ENCODE data around the gene FOXS1.

The FOXS1 gene

DNA sequence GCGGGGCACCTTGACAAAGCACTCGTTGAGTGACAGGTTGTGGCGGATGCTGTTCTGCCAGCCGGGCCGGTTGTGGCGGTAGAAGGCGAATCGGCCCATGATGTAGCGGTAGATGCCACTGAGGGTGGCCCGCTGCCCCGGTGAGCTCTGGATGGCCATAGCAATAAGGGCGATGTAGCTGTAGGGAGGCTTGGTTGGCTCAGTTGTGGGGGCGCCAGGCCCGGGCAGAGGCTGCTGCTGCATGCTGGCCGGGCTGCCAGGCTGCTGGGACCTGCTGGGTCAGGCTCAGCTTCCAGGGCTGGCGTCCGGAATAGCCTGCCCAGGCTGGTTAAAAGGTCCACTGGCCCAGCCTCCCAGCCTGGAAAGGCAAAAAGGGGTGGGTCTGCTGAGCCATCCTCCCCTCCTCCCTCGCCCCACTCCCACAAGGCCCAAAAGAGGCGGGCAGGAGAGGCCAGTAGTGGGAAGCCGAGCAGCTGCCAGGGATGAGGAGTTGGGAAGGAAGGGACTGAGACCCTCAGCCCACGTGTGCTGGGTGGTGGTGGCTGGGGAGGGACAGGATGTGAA, at the start of gene FOXS1:
FOXS1 (minus strand) TSS at position 305 of the 564 bp plus-strand sequence; CDS start at position 243, 62 bp downstream.
- FAIRE-seq: no peak

GRCh38 chr20:31890646-31891045, 45.2 kb upstream of the FOXS1 start:
- no peak for FAIRE-seq

DNA sequence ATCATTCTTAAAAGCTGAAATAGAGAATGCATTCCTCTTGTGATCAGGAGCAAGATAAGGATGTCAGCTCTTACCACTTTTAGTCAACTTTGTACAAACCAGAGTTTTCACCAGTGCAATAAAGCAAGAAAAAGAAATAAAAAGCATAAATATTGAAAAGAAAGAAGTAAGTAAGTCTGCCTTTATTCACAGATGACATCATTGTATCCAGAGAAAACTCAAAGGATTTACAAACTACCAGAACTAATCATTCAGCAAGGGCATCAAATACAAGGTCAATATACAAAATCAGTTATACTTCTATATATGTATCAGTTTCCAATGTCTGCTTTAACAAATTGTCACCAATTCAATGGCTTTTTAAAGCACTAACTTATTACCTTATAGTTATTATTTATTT, 38.4 kb upstream of the FOXS1 start:
- no peak for FAIRE-seq

- FAIRE-seq: no peak
Measured at GRCh38 chr20:31881945-31882344, 36.5 kb upstream of the FOXS1 start.

- FAIRE-seq: peak; percentile 89
Measured at GRCh38 chr20:31879143-31879987, 34.0 kb upstream of the FOXS1 start.

DNA sequence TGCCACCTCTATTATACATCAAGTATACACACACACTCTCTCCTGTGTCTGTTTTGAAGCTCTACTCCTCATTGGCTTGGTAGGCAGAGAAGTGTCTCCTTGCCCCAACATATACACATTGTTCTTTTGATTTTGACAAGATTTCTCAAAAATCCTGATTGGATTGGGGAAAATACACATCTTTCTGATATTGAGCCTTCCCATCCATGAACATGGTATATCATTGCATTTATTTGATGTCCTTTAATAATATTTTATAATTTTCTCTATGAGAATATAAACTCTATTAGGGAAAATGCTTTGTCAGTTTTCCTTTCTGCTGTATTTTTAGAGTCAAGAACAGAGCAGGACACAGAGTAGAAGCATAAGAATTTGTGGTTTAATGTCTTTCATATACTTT, 32.3 kb upstream of the FOXS1 start:
- no peak for FAIRE-seq

GRCh38 chr20:31875671-31876070, 30.3 kb upstream of the FOXS1 start:
- no peak for FAIRE-seq

- no peak for FAIRE-seq
Measured at GRCh38 chr20:31872406-31872805, 27.0 kb upstream of the FOXS1 start.

DNA sequence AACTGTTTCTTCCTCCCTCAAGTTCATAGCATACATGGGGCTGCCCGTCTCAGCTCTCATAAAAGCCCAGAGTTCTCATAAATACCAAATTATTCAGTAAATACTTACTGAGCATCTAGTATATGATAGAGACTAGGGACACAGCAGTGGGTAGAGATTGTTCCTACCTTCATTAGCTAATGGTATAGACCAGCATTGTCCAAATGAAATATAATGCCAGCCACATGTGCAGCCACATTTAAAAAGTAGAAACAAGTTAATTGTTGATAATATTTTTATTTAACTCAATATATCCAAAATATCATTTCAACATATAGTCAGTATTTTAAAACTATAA, 26.2 kb upstream of the FOXS1 start:
- no peak for FAIRE-seq

DNA sequence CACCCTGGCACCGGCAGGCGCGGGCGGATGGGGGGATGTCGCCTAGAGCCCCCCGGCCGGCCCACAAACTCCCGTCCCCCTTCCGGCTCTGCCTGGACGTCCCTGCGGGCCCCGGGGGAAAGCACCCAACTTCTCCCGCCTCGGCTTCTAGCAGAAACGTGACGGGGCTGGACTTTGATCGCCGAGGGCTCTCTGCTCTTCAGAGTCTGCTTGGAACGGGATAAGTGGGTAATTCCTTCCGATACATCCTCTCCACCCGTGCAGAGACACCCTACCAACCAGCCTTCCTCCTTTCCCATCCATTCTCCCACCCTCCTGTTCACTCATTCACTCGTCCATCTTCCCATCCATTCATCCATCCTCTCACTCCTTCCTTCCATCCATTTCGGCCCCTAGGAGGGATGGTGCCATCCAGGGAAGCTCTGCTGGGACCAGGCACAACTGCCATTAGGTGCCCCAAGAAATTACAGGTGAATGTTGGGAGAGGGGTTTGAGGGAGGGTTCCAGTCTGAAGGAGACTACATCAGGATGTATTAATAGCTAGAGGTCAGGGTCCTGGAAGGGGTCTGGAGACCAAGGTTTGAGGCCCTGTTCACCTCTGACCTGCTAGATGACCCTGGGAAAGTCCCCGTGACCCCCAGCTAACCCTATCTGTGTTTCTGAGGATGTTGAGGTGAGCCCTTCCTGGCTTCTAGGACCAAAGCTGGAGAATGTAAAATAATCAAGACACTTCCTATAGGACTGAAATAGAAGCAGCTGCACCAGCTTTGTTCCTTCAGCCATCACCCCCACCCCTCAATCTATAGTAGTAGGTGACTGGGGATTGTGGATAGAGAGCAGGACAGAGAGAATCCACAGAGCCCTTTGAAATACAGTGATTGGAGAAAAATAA, 25.6 kb upstream of the FOXS1 start:
- FAIRE-seq: no peak

GRCh38 chr20:31869942-31870725, 24.7 kb upstream of the FOXS1 start, which contains the start of the genes DUSP15 and TTLL9:
DUSP15 (minus strand) TSS chr20:31870527; CDS start chr20:31870337, 190 bp downstream.
TTLL9 (plus strand) TSS chr20:31870634; CDS start chr20:31871127, 493 bp downstream.
- FAIRE-seq: no peak

GRCh38 chr20:31869673-31869941, 24.2 kb upstream of the FOXS1 start:
- no peak for FAIRE-seq

DNA sequence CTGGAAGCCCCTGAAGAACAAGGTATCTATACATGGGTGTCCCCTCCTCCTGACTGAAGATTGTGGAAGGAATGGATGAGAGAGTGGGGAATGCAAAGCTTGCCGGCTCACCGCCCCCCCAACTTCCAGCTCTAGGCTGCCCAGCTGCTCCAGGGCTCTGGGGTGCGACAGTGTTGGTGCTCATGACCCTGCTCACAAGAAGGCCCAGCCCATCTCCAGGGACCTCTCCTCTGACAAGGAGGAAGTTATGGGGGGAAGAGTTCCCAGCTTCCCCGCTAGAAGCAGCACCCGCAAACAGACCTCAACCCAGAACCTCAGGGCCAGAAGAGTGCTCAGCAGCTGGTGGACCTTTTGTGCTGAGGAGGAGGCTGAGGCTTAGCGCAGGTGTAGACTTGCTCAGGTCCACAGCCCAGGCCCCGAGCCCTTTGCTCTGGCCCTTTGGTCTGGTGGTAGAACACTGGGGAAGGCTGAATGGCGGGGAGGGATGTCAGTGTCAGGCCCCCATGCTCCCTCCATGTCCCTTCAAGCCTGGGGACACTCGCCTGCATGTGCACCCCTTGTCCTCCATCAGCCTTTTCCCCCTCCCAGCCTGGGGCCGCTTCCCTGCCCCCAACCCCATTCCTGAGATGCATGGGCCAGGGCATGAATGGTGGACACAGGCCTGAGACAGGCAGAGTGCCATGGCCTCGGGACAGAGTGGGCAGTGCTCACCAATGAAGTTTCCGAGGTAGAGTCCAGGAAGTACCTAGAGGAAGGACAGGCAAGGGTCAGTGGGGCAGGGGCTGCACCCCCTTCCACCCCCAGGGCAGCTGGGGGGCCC, 23.7 kb upstream of the FOXS1 start:
- no peak for FAIRE-seq

DNA sequence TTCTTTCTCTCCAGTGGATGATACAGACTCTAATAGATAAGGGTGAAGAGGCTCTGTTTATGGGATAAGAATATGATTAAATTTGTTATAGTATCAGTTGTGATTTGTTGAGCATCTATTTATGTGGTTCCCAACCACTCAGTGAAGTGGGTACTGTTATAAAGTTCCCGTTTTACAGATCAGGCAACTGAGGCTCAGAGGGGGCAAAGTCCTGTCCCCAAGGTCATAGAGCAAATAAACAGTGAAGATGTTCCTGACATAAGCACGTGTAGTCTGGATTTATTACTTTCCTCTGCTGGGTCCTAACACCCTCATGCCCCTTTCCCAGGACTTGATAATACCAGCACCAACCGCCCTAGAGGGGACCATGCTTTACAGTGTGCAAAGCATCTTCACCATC, 20.8 kb upstream of the FOXS1 start:
- FAIRE-seq: no peak

GRCh38 chr20:31864521-31865400, 19.4 kb upstream of the FOXS1 start:
- no peak for FAIRE-seq

GRCh38 chr20:31863296-31864085, 18.1 kb upstream of the FOXS1 start:
- no peak for FAIRE-seq

GRCh38 chr20:31862506-31862905, 17.1 kb upstream of the FOXS1 start:
- FAIRE-seq: no peak

DNA sequence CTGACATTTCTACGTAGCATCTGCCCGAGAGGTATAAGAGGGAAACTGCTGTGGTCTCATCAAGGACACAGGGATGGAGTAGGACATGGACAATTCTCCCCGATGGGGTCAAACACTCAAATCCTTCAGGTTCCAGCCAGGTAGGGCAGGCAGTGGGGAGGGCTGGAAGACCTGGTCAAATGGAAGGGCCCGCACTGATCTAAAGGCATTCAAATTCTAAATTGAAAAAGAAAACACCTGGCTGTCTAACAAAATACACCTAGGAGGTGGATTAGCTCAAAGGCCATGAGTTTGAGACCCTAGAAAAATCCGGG, 16.7 kb upstream of the FOXS1 start:
- no peak for FAIRE-seq

DNA sequence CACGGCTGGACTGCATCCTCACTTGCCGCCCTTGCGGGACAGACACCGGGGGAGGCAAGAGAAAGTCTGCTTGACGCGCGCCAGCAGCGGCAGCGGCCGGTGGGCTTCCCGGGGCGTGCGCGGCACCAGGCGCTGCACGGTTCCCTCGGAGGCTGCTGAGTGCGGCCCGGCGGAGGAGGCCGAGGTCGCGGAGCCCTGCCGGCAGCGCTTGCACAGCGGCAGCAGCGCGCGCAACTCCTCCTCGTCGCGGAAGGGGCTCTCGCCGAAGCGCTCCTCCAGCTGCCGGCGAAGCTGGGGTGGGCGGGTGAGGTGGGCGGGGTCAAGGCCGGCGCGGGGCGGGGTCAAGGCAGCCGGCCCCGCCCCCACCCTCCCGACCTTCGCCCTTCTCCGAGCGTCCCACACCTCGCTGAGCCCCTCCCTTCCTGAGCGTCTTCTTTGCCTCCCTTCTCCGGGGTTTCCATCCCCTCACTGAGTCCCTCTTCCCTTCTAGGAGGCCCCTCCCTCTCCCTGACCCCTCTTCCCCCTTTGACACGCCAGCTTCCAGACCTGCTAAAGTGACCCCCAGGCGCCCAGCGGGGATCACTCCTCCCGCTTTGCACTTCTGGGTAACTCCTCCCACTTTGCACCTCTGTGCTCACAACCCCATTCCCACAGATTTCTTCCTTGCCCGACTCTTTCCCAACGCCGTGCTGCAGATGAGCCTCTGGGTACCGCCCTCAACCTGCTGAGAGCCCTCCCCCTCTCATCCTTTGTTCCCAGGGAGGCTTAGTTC, 16.2 kb upstream of the FOXS1 start:
- FAIRE-seq: no peak

- no peak for FAIRE-seq
Measured at GRCh38 chr20:31861135-31861384, 15.7 kb upstream of the FOXS1 start.
